Mucosa of gallbladder (tissue), 1 donor: ENCODE data around the gene ZNF467. TPM values are rescaled to one million over a fixed set of nuclear protein-coding genes. Genes with fewer than 3 reads are reported as not detected.

Experiments
- DNase-seq: peaks from one replicate; pipeline ENCODE4 v3.0.0-alpha.2; 2020; ENCODE audit warnings: low spot score
- total RNA-seq: library from RNA; stranded (reverse); gene quantifications from one replicate; pipeline ENCODE4 v1.2.1, GENCODE V29; 2021
- donor health status: DM: no; HTN: no; CAD: no.

Gene ZNF467, protein sequence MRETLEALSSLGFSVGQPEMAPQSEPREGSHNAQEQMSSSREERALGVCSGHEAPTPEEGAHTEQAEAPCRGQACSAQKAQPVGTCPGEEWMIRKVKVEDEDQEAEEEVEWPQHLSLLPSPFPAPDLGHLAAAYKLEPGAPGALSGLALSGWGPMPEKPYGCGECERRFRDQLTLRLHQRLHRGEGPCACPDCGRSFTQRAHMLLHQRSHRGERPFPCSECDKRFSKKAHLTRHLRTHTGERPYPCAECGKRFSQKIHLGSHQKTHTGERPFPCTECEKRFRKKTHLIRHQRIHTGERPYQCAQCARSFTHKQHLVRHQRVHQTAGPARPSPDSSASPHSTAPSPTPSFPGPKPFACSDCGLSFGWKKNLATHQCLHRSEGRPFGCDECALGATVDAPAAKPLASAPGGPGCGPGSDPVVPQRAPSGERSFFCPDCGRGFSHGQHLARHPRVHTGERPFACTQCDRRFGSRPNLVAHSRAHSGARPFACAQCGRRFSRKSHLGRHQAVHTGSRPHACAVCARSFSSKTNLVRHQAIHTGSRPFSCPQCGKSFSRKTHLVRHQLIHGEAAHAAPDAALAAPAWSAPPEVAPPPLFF
- total RNA-seq = 31.1 TPM

DNA sequence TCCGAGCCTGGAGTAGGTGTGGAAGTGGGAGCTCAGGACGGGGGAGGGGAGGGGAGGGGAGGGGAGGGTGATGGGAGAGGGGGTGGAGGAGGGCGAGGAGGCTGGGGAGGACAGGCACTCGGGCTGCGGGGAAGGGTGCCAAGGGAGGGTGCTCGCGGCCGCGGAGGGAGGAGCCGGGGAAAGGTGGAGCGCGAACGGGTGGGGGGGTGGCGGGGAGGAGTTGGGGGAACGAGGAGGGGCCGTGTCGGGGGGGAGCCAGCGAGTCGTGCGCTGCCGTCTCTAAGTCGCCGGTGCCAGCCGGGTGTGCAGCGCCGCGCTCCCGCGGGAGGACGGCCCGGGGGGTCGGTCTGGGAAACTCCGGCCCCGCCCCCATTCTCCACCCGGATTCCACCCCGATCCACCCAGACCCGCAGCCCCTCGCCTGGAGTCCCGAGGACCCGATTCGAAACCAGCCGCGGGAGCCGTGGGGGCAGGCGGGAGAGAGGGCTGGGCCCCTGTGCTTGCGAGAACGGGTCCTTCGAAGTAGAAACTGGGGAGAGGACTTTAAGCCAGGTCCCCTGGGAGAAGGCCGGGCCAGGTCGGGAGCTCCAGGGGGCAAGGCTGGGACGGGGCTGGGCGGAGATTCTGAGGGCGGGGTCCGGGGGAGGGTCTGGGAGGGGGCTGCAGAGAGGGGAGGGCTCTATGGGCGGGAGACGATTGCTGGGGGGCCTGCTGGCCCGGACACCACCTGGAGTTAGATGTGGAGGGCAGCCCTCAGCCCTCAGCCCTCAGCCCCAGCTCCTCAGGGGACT, at the start of gene ZNF467:
Gene ZNF467 (minus strand): TSS at position 143 of the 791 bp plus-strand sequence. CDS start 2,556 bp downstream, outside the sequence.
- DNase-seq = peak; percentile 69

DNA sequence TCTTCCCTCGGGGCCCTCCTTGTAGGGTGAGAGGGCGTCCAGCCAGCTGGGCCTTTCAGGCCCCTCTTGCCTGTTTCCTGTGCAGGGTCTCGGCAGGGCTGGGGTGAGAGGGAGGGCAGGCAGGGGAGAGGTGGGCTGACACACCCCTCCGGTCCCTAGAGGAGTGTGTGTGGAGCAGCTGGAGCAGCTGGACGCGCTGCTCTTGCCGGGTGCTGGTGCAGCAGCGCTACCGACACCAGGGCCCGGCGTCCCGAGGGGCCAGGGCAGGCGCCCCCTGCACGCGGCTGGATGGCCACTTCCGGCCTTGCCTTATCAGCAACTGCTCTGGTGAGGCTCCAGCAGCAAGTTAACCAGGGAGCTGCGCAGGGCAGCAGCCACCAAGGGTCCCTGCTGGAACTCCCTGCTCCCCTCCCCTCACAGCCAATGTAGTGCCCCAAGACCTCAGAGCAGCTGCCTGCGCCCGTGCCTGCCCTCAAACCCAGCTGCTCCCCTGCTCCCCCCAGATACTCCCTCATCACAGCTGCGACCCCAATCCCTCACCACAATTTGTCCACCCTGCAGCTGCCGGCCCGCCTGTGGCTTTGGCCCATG, 49.1 kb upstream of the ZNF467 start:
- DNase-seq = no peak

DNA sequence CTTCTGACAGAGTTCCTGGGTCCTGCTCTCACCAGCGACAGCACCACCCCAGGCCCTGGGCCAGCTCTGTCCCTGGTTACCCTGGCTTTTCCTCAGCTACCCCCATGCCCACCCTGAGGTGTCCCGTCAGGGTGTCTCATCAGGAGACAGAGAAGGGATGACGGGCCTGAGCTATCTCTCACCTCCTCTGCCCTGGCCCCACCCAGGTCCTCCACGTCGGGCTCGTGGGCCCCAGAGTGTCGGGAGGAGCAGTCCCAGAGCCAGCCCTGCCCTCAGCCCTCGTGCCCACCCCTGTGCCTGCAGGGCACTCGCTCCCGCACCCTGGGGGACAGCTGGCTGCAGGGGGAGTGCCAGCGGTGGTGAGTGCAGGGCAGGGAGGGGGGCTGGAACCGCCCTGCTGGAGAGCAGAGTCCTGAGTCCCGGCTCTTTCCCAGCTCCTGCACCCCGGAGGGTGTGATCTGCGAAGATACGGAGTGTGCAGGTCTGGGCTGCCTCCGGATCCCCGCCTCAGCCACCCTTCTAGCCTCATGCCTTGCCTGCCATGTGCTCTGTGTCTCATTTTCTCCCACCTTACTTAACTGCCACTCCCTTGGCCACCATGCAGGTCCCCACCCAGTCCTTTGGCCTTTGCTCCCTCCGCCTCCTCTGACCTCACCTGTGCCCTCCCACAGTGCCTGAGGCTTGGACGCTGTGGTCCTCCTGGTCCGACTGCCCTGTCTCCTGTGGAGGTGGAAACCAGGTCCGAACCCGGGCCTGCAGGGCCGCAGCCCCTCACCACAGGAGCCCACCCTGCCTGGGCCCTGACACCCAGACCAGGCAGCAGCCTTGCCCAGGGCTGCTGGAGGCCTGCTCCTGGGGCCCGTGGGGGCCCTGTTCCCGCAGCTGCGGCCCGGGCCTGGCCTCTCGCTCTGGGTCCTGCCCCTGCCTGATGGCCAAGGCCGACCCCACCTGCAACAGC, 48.1 kb upstream of the ZNF467 start:
- DNase-seq = no peak

DNA sequence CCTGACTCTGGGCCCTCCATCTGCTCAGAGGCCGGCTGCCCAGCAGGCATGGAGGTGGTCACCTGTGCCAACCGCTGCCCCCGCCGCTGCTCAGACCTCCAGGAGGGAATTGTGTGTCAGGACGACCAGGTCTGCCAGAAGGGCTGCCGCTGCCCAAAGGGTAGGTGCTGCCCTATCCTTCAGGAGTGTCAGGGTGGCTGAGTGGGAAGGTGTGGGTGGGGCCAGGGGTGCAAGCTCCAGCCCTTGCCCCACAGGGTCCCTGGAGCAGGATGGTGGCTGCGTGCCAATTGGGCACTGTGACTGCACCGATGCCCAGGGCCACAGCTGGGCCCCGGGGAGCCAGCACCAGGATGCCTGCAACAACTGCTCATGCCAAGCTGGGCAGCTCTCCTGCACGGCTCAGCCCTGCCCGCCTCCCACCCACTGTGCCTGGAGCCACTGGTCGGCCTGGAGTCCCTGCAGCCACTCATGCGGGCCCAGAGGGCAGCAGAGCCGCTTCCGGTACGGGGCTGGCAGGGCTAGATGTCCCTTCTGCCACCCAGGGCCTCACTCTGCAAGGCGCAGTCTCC, 47.3 kb upstream of the ZNF467 start:
- no peak for DNase-seq

DNA sequence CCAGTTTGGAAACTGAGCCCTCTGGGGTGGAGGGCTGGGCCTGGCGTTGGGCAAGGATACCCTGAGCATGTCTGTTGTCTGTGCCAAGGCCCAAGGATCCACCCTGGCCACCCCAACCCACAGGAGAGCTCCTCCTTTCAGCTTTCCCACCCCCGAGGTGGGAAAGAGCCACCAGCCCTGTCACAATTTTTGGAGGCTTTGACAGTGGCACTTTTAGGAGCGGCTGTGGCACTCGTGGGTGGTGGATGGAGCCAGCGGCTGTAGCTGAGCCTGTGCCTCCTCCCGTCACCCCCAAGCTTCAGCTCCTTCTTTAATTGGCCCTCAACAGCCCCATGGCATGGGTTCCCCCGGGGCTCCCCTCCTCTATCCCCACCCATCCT, 46.6 kb upstream of the ZNF467 start:
- DNase-seq = no peak

DNA sequence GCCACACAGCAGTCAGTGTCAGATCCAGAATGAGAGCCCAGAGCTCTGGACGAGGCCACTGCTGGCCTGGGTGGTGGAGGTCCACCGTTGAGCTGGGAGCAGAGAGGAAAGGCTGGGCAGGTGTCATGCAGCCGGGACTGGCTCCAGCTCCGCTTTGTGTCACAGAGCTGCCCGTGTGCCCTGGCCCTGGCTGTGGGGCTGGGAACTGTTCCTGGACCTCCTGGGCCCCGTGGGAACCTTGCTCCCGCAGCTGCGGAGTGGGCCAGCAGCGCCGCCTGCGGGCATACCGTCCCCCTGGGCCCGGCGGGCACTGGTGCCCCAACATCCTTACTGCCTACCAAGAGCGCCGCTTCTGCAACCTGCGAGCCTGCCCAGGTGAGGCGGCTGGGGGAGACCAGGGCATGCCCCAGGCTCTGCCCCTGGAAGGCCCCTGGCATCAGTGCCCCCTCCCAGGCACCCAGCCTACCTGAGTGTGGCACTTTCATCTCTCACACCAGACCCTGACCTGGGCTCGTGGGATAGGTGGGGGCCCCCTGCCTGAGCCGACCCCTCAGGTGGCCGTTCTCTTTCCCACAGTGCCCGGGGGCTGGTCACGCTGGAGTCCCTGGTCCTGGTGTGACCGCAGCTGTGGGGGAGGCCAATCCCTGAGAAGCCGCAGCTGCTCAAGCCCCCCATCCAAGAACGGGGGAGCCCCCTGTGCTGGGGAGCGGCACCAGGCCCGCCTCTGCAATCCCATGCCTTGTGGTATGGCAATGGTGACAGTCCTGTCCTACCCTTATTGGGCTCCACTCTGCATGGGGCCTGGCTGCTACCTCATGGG, 46.0 kb upstream of the ZNF467 start:
- DNase-seq = no peak

DNA sequence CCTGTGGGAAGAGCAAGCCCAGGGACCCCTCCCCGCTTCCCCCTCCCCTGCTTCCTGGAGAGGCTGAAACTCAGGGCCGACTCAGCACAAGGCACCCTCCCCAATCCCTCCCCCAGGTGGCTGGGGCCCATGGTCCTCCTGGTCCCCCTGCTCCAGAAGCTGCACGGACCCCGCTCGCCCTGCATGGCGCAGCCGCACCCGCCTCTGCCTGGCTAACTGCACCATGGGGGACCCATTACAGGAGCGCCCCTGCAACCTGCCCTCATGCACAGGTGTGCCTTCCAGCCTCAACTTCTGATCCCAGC, 45.1 kb upstream of the ZNF467 start:
- no peak for DNase-seq

DNA sequence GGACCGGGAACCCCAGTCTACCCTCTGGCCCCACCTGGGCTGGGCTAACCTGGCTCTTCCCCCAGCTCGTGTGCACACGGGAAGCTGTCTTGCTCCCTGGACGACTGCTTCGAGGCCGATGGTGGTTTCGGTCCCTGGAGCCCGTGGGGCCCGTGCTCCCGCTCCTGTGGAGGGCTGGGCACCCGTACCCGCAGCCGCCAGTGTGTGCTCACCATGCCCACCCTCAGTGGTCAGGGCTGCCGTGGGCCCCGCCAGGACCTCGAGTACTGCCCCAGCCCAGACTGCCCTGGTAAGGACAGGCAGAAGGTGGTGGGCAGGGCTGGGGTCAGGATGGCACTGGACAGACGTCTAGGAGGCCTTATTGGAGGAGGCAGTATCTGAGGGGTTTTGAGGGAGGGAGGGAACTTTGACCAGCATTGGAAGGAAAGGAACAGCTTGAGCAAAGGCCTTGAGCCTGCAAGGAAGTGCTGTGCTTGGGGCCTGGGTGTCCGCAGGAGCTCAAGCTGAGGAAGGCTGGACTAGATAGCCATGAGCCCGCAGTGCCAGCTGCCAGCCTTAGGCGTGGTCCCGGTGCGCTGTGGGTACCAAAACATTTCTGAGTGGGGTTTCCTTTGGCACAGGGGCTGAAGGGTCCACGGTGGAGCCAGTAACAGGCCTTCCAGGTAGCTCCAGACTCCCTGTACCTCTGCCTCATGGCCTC, 44.6 kb upstream of the ZNF467 start:
- DNase-seq = no peak

DNA sequence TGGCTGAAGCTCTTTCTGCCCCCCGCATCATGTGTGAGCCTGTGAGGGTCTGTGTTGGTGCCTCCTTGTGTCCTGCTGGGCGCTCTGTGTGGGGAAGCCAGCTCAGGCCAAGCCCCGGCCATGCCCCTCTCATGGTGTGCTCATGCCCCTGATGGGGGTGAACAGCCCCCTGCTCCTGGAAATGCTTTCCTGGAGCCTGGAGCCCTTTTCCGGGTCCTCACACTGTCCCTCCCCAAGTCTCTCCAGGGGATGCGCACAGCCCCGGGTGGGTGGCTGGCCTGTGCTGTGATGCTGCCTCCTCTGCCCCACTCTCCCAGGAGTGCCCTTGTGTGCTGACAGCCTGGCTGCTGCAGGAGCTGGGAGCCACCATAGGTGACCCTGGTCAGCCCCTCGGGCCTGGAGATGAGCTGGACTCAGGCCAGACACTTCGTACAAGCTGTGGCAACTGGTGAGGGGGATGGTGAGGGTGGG, 43.9 kb upstream of the ZNF467 start:
- no peak for DNase-seq

DNA sequence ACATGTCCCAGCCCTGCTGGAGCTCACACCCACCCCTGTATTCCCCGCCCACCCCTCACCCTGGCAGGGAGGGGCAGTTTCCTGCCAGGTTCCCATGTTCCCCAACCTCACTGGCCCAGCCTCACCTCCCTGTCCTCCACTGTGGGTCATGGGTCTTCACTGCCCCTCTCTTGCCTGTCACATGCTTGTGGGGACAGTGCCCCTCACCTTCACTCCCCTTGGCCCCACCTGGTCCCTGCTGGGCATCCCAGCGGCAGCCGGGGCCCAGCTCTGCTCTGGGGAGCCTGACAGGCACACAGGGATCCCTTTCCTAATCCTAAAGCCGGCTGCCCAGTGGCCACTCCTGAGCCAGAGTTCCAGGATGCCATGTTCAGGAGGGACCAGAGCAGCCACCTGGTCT, 43.4 kb upstream of the ZNF467 start:
- DNase-seq = no peak

DNA sequence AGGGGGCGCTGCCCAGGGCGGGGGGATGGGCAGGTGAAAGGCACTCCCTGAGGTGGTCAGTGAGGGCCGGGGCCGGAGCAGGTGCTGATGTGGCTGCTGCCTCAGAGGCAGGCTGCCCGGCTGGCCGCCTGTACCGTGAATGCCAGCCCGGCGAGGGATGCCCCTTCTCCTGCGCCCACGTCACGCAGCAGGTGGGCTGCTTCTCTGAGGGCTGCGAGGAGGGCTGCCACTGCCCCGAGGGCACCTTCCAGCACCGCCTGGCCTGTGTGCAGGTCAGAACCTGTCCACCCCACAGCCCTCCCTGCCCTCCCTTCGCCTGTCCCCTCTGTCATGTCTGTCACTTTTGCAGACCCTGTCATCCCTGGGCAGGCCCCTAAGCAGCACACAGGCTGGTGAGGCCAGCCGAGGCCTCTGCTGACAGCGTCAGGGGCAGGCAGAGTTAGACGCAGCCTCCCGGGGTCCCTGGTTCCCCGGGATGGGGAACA, 42.9 kb upstream of the ZNF467 start:
- no peak for DNase-seq

DNA sequence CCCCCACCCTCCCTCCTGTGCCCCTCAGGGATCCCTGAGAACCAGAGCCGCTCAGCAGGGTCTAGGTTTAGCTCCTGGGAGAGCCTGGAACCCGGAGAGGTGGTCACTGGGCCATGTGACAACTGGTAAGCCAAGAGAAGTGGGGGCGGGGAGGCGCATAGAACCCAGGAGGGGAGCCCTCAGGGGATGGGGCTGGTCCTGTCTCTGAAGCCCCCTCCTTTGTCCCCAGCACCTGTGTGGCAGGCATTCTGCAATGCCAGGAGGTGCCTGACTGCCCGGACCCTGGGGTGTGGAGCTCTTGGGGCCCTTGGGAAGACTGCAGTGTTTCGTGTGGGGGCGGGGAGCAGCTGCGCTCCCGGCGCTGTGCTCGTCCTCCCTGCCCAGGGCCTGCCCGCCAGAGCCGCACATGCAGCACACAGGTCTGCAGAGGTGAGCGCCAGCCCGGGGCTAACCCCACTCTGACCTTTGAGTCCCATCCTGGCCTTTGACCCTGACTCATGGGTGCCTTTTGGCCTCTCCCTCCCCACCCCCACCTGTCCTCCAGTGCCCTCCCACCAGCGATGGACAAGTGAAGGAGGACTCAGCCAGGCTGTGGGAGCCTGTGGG, 42.4 kb upstream of the ZNF467 start:
- no peak for DNase-seq

DNA sequence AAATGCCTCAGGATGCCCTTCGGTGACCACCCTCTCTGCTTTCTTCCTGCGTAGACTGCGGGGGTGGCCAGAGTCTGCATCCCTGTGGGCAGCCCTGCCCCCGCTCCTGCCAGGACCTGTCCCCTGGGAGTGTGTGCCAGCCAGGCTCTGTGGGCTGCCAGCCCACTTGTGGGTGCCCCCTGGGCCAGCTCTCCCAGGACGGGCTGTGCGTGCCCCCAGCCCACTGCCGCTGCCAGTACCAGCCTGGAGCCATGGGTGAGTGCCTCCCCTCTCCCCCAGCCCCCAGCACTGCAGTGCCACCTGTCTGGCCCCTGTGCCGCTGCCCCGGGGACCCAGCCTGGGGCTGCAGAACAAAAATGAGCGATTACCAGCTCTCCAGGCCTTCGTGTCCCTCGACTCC, 41.7 kb upstream of the ZNF467 start:
- DNase-seq = no peak

DNA sequence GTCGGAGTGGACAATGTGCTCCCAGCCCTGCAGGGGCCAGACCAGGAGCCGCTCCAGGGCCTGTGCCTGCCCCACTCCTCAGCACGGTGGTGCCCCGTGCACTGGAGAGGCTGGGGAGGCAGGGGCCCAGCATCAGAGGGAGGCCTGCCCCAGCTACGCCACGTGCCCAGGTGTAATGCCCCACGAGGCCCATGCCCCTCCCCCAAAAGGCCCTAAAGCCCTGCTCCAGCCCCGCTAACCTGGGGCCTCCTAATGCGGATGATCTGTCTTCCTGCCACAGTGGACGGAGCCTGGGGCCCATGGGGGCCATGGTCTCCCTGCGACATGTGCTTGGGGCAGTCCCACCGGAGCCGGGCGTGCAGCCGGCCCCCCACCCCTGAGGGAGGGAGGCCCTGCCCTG, 41.1 kb upstream of the ZNF467 start:
- DNase-seq = no peak

DNA sequence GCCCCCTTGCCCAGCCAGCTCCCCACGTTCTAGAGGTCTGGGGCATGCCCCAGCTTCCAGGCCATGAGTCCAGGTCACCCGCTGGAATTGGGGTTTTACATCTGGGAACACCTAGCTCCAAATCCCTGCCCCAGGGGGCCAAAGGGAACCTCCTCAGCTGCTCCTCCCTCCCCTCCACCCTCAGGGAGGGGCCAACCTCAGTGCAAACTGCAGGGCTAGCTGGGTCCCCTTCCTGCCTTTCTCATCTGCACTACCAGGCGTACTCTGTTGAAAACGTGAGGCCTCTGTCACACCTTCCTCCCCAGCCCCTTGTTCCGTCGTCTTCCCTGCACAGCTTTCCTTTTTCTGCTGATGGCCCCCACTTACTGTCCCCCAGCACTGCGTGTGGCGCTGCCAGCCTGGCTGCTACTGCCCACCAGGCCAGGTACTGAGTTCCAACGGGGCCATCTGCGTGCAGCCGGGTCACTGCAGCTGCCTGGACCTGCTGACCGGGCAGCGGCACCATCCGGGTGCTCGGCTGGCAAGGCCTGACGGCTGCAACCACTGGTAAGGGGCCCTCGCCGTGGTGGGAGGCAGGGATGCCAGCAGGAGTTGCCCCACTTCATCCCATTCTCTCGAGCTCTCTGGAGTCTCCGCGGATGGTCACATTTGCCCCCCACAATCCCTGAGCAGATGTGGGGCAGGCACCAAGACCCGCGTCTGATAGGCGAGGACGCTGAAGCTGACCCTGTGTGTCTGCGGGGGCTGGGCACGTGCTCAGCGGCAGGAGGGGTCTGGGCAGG, 40.1 kb upstream of the ZNF467 start:
- DNase-seq = no peak

DNA sequence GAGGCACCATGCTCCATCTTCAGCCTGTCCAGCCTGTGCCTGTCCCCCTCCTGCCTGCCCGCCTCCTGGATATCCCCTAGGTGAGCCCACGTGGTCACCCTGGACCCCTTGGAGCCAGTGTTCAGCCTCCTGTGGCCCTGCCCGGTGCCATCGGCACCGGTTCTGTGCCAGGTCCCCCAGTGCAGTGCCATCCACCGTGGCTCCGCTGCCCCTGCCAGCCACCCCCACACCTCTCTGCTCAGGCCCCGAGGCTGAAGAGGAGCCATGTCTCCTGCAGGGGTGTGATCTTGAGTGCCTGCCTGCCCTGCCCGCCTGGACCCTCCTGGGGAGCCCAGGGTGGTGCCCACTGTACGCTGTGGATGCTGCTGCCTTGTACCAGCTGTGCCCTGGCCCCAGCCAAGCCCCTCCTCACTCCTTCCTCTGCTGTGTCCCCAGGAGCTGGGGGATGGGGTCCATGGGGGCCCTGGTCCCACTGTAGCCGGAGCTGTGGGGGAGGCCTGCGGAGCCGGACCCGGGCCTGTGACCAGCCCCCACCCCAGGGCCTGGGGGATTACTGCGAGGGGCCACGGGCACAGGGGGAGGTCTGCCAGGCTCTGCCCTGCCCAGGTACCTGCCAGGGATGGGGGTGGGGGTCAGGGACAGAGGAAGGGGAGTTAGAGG, 38.6 kb upstream of the ZNF467 start:
- no peak for DNase-seq

DNA sequence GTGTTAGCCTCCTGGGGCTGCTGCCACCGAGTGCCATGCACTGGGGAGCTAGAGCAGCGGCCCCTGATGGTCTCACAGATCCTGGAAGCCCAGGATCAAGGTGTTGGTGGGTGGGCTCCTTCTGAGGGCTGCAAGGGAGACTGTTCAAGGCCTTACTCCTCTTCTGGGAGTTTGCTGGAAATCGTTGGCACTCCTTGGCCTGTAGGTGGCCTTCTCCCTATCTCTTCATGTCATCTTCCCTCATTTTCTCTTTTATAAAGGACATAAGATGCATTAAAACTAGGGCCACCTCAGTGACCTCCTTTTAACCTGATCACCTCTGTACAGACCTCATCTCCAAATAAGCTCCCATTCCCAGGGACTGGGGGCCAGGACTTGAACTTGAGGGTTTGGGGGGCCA, 37.8 kb upstream of the ZNF467 start:
- DNase-seq = no peak
